Activated T-helper 9 cell treated with anti-CD3 and anti-CD28 coated beads, Interleukin-2, amount 50 U/mL, for 16 hours (primary cell): ENCODE results near the gene GATC.

ENCODE experiments used
- DNase-seq: peaks from one replicate; pipeline ENCODE4 v3.0.0-alpha.2; 2020; ENCODE audit warnings: low read depth

Gene GATC

DNA sequence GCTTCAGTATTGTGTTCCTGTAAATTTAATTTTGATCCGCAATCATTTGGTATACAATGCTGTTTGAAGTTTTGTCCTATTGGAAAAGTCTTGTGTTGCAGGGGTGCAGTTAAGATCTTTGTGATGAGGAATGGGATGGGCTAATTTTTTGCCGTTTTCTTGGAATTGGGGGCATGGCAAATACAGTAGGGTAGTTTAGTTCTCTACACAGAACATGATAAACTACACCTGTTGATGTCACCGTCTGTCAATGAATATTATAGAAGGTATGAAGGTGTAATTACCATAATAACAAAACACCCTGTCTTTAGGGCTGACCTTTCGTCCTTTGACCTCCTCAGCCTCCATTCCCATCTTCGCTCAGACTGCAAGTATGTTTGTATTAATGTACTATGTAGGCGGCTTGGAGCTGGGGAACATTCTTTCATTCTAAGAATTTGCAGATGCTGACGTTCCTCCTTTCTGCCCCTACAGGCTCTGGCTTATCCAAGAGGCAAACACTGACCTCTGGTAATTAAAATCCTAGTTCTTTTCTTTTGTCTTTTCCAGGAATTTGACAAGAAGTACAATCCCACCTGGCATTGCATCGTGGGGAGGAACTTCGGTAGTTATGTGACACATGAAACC, 51.4 kb downstream of the GATC start:
- no peak for DNase-seq

DNA sequence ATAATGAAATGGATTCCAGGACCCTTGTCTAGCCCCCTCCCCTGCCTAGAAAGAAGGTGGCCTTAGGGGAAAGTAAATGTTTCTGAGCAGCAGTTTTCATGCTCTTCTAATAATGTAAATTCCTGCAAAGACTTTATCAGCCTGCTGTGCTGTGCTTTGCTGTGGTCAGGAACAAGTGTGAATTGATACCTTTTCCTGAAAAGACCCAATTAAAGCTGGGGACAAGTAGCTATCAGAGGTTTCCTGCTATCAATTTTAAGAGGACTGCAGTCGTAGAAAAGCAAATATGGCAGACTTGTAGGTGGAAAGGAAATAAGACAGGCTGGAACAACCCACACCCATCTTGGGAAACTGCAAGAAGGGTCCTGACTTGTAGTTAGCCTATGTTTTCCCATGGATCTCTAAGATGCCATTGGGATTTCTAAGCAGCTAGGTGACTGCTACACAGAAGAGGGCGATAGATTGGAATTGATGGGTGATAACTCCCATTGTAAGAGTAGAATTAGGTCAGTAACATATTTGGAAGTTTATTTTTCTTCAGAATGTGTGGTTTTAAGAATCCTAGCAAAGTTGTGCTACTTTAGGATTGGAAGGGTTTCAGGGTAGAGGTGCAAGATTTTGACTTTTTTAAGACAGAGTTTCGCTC, 52.7 kb downstream of the GATC start:
- no peak for DNase-seq

DNA sequence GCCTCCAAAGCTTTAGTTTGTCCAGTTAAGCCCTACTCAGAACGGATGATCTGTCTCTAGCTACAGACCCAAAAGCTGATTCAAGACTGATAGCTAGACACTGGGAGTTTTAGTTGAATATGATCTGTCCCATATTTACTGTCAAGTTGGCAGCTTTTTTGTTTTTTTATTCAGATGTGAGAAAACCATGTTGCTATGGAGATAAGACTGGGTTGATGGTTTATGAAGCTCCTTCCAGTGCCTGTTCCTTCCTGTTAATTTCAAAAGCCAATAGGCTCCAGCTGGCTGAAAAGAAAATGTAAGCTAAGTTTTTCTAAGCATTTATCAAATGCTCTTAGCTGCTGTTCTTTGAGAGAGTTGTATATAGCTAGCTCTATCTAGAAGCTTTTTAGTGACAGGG, 54.3 kb downstream of the GATC start:
- no peak for DNase-seq

GRCh38 chr12:120504587-120504986, 58.3 kb downstream of the GATC start:
- DNase-seq = no peak

DNA sequence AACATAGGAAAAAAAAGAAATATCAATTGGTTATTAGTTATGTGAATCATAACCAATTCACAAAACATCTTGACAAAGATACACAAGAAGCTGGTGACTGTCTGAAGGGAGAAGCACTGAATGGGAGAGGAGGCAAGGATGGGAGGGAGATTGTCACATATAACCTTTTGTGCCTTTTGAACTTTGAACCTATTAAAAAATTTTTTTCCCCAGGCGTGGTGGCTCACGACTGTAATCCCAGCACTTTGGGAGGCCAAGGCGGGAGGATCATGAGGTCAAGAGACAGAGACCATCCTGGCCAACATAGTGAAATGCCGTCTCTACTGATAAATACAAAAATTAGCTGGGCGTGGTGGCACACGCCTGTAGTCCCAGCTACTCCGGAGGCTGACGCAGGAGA, 62.3 kb downstream of the GATC start:
- DNase-seq = no peak
